ENCODE results near the gene CHGA. TPM values are rescaled to one million over a fixed set of nuclear protein-coding genes. Genes with fewer than 3 reads are reported as not detected.

The CHGA gene
- total RNA-seq, 1 donor from 2014 or later = not detected

DNA sequence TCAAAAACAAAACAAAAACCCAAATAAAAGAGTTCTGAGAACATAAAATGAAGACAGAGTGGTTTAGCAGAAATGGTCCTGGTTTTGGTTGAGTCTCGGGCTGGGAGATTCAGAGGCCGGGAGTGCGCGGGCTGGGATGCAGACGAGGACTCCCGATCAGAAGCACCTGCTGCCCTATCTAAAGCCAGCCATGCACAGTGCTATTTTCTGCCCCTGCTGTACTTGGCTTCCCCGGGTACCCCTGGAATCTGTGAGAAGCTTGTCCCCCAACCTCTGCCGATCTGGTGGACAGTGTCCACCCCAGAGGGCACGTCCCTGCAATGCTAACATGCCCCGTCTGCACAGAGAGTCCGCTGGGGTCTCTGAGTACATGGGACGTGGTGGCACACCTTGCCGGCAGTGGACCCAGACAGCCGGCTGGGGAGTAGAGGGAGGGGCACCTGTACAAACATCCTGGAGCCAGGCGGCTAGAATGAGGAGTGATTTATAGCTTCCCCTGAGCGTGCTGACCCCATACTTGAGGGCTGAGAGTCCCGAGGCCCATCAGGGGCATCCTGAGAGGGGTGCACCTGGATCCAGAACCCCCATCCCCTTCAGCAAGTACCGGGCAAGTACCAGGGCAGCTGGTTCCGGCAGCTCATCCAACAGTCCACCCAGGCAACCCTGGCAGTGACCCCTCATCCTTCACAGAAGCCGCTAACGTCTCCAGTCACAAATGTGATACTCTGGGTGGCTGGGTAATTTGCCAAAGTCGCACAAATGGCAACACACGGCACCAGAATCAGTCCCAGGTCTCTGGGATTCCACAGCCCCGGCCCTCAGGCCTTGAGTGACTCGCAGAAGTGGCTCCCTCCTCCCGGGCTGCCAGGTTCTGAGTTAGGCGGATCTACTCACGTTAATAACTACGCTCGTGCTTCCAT lies 37.1 kb downstream of the CHGA start:
- no peak for DNase-seq (ENCODE audit: low read depth, low spot score)

DNA sequence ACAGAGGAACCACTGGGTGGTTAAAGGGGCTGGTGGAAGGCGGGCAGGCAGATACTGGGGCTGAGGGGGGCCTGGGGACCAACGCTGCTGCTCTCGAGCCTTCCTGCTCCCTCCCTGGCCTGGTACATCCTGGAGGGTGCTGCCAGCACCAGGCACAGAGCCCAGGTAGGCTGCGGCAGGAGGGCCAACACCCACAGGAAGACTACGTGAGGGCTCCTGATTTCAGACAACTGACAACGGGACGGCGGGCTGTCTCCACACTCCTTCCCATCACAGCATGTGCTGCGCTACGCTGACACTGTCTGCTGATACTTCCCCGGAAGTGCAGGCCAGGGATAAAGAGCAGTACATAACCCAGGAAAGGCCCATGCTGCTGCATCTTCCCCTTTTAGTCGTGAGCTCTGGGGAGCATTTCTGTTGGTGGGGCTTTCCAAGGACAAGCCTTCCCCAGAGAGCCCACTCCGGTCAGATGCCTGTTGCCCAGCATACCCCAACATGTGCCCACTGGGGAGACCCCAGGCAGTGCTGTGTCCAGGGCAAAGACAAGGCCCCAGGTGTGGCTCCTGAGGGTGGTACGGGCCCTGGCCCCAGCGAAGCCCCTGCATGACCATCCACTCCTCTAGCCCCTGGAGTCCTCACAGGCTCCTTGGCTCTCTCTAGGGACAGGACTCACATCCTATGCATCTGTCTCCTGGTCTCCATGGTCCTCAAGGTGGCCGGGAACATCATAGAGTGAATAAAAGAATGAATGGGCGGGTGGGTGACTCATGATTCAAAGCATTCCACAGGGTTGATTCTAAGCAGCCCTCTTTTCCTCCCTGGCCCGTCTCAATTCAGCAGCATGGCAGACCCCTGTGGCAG lies 38.0 kb downstream of the CHGA start:
- no peak for DNase-seq (ENCODE audit: low read depth, low spot score)

DNA sequence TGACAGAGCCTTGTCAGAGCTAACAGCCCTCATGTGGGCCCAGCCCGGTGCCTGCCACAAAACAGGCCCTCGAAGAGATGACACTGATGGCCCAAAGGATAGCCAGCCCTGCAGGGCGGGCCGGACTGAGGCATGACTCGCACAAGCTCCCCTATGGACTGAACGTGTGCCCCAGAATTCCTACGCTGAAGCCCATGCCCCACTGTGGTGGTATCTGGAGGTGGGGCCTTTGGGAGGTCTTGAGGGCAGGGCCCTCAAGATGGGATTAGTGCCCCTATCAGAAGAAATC lies 38.6 kb downstream of the CHGA start:
- no peak for DNase-seq (ENCODE audit: low read depth, low spot score)

DNA sequence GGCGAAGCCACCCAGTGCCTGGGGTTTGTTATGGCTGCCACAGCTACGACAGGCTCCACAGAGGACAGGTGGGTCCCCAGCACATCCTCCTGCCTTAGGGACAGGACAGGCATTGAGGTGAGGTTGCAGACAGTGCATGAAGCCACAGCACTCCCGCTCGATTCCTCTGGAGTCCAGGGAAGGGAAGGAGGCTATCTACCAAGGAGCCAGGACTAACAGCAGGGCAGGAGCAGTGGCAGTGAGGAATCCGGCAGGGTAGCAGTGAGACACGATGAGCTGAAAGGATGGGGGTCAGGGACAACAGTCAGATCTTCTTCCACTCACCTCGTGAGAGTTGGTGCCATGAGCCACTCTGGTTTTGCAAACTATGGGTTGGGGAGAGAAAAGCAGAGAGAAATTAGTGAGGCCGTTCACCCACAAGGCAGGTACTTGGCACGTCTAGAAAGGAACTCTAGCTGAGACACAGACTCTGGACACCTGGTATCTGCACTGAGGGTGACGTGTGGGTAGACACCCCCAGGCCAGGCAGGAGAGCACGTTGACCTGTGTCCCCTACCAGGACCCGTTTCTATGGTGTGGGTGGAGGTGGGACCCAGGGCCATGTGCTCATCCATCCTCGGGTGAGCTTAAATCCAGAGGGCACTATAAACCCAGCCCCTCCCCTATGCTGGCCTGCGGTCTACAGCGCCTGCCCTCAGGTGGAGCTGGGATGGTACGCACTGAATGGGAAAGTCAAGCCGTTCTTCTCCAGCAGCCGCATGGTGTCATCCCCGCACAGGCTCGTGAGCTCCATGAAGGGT lies 39.3 kb downstream of the CHGA start:
- no peak for DNase-seq (ENCODE audit: low read depth, low spot score)

DNA sequence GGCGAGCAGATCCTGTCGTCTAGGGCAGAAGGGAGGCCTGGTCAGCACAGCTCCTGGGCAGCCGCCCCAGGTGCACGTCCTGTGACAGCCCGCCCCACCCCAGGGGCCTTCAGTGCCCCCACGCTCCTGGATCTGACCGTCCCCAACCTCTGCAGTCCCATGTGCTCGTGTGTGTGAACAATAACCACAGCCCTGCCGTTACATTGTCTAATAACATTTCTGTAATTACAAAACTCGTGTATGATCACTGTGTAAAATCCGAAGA lies 39.8 kb downstream of the CHGA start:
- DNase-seq (ENCODE audit: low read depth, low spot score) = no peak

DNA sequence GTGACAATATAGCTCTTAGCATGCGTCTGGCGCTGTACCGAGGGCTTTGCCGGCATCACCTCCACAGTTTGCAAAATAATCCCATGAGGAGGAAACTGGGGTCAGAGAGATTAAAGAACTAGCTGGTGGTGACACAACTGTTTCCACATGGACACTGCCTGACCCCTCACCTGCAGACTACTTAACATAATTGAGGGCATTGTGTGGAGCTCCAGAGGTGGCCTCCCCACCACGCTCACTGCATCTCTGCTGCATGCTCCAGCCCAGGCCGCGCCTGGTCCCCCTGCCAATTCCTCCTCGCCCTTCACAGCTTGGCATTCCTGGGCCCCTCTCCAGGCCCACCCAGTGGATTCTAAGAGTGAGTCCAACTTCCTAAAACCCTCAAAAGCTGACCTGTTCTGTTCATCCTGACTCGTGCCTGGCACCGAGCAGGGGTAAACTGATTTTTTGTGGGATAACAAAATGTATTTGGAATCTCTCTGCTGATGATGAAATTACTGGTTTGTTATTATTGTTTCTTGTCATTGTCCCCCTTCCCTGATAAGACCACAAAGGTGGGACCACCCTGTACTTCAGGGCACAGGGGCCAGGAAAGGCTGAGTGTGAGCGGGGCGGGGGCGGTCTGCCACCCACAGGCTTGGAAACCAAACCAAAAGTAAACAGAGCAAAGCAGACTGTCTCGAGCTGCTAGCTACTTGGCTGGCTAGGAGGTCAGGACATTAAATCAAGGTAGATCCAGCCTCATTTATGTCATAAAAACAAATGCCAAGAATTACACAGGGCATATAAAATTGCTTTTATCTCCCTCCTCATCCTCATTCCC lies 40.6 kb downstream of the CHGA start:
- DNase-seq (ENCODE audit: low read depth, low spot score) = no peak

DNA sequence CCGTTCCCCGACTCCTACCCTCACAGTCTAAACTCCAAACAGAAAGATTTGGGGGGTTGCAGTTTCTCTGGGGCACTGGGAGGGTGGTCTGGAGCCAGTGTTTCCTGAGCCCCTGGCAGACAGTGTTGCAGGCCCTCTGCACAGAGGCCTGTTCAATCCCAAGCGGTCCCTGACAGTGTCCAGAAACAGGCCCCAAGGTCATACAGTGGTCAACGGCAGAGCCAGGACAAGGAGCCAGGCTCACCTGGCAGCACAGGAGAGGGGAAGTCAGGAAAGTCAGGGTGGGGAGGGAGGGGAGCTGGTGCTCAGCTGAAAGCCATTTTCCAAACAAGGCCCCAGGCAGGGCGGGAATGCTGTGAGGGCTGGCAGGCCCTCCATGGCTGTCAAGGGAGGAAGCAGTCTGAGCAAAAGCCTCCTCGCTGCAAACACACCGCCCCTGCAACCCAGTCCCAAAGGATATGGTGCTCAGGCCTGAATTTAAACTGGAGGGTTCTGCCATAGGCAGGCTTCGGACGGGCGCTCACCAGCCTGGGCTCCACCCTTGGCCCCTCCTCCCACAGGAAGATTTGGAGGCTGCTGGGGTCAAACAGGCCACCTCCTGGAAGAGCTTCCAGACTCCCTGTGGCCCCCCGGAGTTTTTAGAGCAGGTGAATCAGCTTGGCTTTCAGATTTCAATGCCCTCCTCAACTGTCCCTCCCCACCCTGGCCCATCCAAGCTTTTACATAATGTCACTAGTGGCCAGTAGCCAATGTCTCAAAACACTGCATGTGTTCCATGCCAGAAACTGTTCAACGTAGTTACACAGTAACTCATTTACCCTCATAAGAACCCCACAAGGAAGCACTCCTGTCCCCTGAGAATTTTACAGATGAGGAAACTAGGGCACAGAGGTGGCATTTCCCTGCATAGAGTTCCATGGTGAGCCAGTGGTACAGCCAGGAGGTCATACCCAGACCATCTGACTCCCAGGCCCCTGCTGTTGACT lies 41.5 kb downstream of the CHGA start:
- no peak for DNase-seq (ENCODE audit: low read depth, low spot score)

DNA sequence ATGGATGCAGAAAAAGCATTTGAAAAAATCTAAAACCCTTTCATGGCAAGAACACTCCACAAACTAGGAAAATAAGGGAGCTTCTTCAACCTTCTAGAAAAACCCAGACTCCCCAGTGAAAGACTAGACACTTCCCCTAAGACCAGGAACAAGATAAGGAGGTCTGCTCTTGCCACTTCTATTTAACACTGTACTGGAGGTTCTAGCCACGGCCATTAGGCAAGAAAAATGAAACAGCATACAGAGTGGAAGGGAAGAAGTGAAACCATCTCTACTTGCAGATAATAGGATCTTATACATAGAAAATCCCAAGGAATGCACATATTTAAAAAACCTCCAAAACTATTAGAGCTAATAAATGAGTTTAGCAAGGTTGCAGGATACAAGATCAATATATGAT lies 42.3 kb downstream of the CHGA start:
- DNase-seq (ENCODE audit: low read depth, low spot score) = no peak

DNA sequence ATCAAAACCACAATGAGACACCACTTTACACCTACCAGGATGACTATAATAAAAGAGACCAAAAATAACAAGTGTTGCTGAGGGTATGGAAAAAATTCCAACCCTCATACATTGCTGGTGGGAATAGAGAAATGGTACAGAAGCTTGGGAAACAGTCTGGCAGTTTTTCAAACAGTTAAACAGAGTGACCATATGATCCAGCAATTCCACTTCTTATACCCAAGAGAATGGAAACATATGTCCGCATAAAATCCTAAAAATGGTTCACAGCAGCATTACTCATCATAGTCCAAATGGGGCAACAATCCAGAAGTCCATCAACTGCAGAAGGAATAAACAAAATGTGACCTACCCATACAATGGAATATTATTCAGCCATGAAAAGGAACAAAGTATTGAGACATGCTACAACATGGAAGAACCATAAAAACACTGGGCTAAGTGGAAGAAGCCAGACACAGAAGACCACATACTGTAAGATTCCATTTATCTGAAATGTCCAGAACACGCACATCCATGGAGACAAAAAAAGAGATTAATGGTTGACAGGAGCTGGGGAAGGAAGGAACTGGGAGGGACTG lies 44.5 kb downstream of the CHGA start:
- DNase-seq (ENCODE audit: low read depth, low spot score) = no peak

DNA sequence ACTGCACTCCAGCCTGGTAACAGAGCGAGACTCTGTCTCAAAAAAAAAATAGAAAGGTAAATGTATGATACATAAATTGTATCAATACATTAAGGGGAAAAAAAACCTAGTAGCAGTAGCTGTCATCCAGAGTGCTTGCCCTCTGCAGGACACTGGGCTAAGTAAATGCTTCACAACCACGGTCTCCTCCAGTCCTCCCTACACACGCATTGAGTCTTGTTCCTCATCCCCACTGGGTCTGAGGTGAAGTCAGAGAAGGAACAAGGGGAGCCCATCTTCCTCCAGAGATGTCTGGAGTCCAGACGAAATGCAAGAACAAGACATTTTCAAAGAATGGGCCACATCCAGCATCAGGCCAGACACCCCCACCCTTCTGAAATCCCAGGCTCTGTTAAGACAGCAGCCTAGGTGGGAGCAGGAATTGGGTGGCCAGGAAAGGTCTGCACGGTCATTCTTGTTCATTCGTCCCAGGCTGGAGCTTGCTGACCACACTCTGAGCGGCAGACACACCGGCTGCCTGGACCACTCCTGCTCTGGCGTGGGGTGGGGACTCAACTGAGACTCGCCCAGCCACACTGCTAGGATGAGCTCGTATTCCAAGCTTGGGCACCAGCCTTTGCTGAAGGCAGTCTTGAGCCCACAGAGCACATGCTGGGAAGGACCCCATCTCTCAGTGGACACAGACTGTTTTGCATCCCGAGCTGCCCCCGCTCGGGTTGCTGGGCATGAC lies 45.5 kb downstream of the CHGA start:
- no peak for DNase-seq (ENCODE audit: low read depth, low spot score)

DNA sequence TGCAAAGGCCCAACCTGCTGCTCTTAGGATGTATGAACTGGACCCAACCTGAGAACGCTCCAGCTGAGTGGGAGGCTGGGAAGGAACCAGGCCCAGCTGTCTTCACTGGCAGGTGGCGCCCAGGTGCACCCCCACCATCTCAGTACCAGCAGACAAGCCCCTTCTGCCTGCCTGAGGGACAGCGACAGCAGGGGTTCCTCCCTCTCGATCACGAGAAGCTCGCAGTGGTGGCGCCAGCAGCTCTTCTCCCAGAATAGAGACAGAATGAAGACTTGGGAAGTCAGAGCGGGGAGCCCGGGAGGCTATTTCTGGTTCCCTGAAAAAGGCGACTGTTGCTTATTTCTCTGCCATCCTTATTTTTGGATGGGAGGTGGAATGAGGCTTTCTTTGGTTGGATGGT lies 46.5 kb downstream of the CHGA start:
- no peak for DNase-seq (ENCODE audit: low read depth, low spot score)

DNA sequence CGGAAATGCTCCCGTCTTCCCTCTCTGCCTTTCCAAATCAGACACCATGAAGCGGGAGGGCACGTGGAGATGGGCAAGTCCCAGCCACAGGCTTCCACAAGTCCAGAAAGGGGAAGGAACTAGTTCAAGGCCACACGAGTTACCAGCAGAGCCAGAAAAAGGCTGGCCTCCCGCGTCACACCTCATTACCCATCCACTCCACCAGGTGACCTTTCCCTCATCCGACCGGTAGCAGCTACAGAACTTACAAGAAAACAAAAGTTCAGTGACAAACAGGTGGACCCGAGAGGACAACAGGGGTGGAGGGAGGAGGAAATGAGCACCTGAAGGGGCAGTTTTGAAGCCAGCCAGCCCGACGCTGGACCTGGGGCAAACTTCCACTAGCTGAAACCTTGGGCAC lies 46.9 kb downstream of the CHGA start:
- no peak for DNase-seq (ENCODE audit: low read depth, low spot score)

DNA sequence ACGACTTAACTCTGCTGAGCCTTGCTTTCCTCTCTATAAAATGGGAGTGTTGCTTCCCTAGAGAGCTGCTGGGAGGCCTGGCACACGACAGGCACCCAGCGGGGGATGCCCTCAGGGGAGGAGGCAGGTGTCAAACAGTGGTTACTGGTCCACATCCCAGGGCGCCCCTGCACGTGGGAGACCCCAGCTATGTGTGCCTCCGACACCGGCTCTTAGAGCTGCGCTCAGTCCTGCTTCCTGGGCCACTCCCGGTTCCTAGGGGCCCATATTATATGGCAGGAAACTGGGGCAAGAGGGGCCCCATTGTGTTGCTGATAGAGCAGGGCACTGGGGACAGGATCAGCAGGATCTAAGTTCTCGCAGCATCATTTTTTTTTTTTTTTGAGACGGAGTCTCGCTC lies 47.3 kb downstream of the CHGA start:
- no peak for DNase-seq (ENCODE audit: low read depth, low spot score)

DNA sequence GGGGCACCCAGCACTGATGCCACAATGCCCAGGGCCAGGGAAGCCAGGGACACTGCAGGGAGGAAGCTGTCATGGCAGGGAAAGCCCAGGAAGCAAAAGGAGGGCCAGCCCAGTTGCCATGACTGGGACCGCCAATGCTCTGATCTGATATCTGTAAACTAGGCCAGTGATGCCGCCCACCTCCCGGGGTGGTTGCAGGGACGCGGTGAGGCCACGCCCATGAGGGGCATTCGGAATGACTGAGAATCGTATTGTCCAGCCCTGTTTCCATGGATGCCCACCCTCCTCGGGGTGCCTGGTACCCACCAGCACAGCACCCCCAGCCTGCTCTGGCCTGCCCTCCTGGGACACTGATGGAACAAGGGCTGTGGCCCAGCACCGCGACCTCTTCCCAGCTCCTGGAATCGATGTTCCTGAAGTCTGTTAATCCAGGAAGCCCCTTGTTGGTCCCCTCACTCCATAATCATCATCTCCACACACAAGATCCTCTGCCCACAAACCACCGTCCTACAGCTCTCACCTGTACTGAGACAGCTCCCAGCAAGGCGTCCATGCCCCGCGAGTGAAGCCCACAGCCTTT lies 48.7 kb downstream of the CHGA start:
- no peak for DNase-seq (ENCODE audit: low read depth, low spot score)

DNA sequence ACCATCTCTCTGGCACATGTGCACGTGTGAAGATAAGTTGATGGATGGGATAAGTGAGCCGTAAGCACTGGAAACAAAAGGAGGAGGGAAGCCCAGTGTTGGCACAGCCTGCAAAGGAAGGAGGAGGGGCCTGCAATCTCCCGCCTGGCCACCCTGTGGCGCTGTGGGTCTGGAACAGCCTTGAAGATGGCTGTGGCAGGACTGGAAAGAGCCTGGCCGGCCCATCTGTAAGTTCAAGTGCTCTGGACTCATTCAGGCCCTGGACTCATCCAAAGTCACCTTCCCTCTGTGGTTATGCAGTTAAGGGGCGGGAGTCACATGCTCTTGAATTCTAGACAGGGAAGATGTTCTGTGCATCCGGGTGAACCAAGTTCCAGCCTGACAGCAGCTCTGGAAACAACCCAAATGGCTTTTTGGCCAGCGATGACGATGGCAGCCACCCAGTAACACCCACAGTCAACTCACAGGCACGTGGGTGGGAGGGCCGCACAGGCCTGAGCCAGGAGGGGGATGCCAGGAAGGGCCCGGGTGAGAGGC lies 50.4 kb downstream of the CHGA start:
- no peak for DNase-seq (ENCODE audit: low read depth, low spot score)

DNA sequence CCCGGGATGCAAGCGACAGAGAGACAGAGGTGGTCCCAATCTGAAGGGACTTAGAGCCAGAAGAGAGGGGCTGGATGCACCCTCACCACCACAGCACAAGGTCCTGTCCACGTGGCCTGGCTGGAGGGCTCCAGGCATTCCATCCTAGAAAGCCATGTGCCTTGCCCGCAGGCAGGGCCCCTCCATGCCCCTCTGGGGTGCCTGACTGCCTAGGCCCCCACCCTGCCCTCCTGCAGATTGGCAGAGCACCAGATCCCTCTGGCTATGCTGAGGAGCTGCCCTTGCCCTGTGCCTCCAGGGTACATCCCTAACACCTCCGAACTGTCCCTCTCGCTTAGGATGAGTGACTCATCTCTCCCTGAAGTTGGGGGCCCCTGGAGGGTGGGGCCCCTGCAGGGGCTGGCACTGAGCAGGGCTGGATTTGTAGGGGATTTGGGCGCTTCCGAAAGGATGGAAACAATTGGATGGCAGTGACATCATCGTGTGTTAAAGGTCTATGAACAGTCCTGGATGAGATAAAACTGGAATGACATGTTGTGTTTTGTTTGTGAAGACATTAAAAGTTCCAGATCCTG lies 50.9 kb downstream of the CHGA start:
- no peak for DNase-seq (ENCODE audit: low read depth, low spot score)

DNA sequence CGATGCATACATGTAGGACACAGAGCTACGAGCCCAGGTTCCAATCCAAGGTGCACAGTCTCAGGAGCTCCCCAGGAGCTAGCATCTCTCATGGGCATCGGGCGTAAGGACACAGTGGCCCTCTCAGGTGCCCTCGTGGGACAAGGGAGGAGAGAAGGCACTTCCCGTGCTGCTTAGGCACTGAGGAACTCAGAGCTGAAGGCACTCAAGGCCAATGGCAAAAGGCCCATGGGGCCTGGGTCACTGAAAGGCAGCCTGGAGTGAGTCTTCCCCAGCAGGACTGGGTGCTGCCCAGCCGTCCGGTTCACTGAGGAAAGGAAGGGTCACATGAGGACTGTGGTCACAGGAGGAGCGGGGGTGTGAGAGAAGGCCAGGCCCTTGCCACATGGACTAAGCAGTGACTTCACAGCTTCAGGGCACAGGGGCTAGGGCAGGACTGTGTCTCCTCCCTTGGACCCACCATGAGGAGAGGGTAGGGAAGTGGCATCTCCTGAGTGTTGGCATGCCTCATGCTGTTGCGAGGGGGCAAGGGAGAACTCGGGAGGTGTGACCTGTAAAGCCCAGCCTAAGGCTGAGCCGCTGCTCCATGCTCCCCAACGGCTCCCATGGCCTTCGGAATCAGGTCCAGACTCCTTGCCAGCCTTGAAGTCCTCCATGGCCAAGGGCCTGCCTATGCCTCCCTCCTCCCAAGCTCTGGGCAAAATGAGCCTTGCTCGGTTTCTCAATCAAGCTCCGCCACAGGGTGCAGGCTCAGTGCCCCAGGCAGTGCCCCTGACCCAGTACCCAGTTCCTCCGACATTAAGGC lies 51.8 kb downstream of the CHGA start:
- no peak for DNase-seq (ENCODE audit: low read depth, low spot score)
